Measurements from ENCODE around the gene GIMAP1. TPM values are rescaled to one million over a fixed set of nuclear protein-coding genes. Genes with fewer than 3 reads are reported as not detected.
A peak's percentile ranks its signal among the peaks of the same experiment; 100 is the strongest.

Gene GIMAP1
- total RNA-seq, 1 donor from 2014 or later: 5.2 TPM

DNA sequence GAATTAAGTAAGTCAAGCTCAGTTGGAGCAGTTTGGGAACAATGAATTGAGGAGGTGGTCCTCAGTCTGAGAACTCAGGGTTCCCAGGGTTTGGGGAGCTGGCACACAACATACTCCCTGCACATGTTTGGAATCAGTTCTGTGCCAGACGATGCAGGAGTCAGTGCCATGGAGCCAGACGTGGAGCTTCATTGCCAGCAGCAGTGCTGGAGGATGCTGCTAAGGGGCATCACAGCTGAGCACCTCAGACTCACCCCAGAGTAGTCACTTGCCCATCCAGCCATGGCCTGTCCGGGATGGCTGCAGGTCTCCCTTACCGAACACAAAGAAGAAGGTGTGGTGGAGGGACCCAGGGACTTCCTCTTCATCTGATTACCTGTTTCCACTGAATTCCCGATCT lies 28.7 kb downstream of the GIMAP1 start:
- intact Hi-C loops (cut with DNase I): no loop called here
- DNase-seq (ENCODE audit: extremely low spot score in 2 of 2): peak in 1 of 2 donors; percentile 77
- TF ChIP-seq POLR2A (IDR thresholded peaks at IDR 0.05) (no peak), POLR2AphosphoS5 (IDR thresholded peaks at IDR 0.05; ENCODE audit: insufficient read depth in 1 of 2, low read depth in 1 of 2) (no peak)
- TF ChIP-seq, protein P1, sequence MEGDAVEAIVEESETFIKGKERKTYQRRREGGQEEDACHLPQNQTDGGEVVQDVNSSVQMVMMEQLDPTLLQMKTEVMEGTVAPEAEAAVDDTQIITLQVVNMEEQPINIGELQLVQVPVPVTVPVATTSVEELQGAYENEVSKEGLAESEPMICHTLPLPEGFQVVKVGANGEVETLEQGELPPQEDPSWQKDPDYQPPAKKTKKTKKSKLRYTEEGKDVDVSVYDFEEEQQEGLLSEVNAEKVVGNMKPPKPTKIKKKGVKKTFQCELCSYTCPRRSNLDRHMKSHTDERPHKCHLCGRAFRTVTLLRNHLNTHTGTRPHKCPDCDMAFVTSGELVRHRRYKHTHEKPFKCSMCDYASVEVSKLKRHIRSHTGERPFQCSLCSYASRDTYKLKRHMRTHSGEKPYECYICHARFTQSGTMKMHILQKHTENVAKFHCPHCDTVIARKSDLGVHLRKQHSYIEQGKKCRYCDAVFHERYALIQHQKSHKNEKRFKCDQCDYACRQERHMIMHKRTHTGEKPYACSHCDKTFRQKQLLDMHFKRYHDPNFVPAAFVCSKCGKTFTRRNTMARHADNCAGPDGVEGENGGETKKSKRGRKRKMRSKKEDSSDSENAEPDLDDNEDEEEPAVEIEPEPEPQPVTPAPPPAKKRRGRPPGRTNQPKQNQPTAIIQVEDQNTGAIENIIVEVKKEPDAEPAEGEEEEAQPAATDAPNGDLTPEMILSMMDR (IDR thresholded peaks at IDR 0.05): no peak
- H3K9me3 ChIP-seq: no peaks in the 10 kb centered on the region
- H3K27ac ChIP-seq: no peak overlapping the region
- H3K4me1 ChIP-seq: no peaks in the 10 kb centered on the region
- no peaks in the 10 kb centered on the region for H3K27me3 ChIP-seq
- no peaks in the 10 kb centered on the region for H3K36me3 ChIP-seq
- H3K4me3 ChIP-seq: no peak overlapping the region

- Histone ChIP-seq H3K4me1 (no peaks in the 10 kb centered on the region), H3K36me3 (no peaks in the 10 kb centered on the region), H3K4me3 (no peak overlapping the region), H3K27ac (no peak overlapping the region), H3K27me3 (no peaks in the 10 kb centered on the region), H3K9me3 (no peaks in the 10 kb centered on the region)
- DNase-seq (ENCODE audit: extremely low spot score in 2 of 2): no peak
- TF ChIP-seq POLR2AphosphoS5 (IDR thresholded peaks at IDR 0.05; ENCODE audit: insufficient read depth in 1 of 2, low read depth in 1 of 2): no peak
- TF ChIP-seq, protein P1 (IDR thresholded peaks at IDR 0.05): no peak
- TF ChIP-seq POLR2A (IDR thresholded peaks at IDR 0.05): no peak
- intact Hi-C loops (cut with DNase I): no loop called here
These were observed 29.5 kb downstream of the GIMAP1 start for GRCh38 chr7:150745876-150746275.

DNA sequence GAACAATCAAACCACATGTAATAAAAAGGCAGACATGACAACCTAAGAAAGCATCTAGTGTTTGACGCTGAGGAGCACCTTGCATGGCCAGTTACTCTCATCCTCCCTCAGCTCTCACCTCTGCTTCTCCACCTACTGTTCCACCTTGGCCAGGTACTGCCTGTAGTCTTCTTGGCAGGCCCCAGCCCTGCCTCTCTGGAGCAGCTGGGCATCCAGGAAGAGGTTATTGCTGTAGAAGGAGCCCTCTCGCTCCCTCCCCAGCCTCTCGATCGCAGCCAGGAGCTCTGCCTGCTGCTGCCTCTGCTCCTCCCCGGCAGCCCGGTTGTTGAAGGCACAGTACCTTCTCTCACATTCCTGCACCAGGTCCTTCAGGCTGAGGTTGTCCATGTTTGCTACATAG lies 30.5 kb downstream of the GIMAP1 start:
- peak in 1 of 2 donors; percentile 65 for DNase-seq (ENCODE audit: extremely low spot score in 2 of 2)
- Histone ChIP-seq H3K9me3 (no peaks in the 10 kb centered on the region), H3K4me1 (no peaks in the 10 kb centered on the region), H3K27ac (no peak overlapping the region), H3K4me3 (no peak overlapping the region), H3K27me3 (no peaks in the 10 kb centered on the region), H3K36me3 (no peaks in the 10 kb centered on the region)
- no peak for TF ChIP-seq POLR2A (IDR thresholded peaks at IDR 0.05)
- TF ChIP-seq, protein P1 (IDR thresholded peaks at IDR 0.05): no peak
- no peak for TF ChIP-seq POLR2AphosphoS5 (IDR thresholded peaks at IDR 0.05; ENCODE audit: insufficient read depth in 1 of 2, low read depth in 1 of 2)
- intact Hi-C loops (cut with DNase I): no loop called here

GRCh38 chr7:150748376-150748775 lies 32.0 kb downstream of the GIMAP1 start:
- no peak for TF ChIP-seq POLR2A (IDR thresholded peaks at IDR 0.05)
- no peak for TF ChIP-seq POLR2AphosphoS5 (IDR thresholded peaks at IDR 0.05; ENCODE audit: insufficient read depth in 1 of 2, low read depth in 1 of 2)
- TF ChIP-seq, protein P1 (IDR thresholded peaks at IDR 0.05): no peak
- Histone ChIP-seq H3K27ac (no peak overlapping the region), H3K36me3 (no peaks in the 10 kb centered on the region), H3K27me3 (no peaks in the 10 kb centered on the region), H3K4me1 (no peaks in the 10 kb centered on the region), H3K4me3 (no peak overlapping the region), H3K9me3 (no peaks in the 10 kb centered on the region)
- intact Hi-C loops (cut with DNase I): no loop called here
- no peak for DNase-seq (ENCODE audit: extremely low spot score in 2 of 2)

DNA sequence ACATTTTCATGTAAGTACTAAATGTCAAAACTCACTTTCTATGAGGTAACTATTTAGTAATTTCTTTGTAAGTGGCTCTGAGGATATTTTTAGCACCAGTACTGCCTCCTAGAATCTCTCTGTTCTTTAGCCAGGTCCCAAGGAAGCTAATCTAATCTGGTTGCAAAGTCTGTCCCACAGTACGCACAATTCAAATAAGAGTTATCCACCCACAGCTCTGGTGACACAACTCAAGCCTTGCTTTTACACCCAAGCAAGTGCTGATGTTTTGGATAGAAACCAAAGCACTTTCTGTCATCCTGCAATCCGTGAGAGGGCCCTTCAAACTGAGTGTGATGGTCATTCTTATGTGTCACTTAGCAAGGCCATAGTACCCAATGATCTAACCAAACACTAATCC lies 35.3 kb downstream of the GIMAP1 start:
- no peaks in the 10 kb centered on the region for H3K36me3 ChIP-seq
- intact Hi-C loops (cut with DNase I): no loop called here
- TF ChIP-seq POLR2AphosphoS5 (IDR thresholded peaks at IDR 0.05; ENCODE audit: insufficient read depth in 1 of 2, low read depth in 1 of 2) (no peak), POLR2A (IDR thresholded peaks at IDR 0.05) (no peak)
- TF ChIP-seq, protein P1 (IDR thresholded peaks at IDR 0.05): no peak
- no peak for DNase-seq (ENCODE audit: extremely low spot score in 2 of 2)
- H3K4me3 ChIP-seq: no peak overlapping the region
- no peaks in the 10 kb centered on the region for H3K9me3 ChIP-seq
- H3K27ac ChIP-seq: no peak overlapping the region
- no peaks in the 10 kb centered on the region for H3K27me3 ChIP-seq
- H3K4me1 ChIP-seq: no peaks in the 10 kb centered on the region
